Smooth muscle cell (in vitro differentiated cells): ENCODE results near the gene ZHX3. TPM values are rescaled to one million over a fixed set of nuclear protein-coding genes. Genes with fewer than 3 reads are reported as not detected.

Experiments
- DNase-seq: peaks from one replicate; lab custom pipeline; 2025; ENCODE audit not compliant: unreplicated experiment; lab: John Stamatoyannopoulos, UW
- H2AFZ ChIP-seq: fragments of 200-600 bp; sonication (generic); 2 replicates; pipeline ENCODE4 v1.6.0; 2016; ENCODE audit warnings: antibody characterized with exemption, low read depth, mild to moderate bottlenecking
- H3F3A ChIP-seq: fragments of 200-600 bp; sonication (generic); 2 replicates; pipeline ENCODE4 v1.6.0; 2017; ENCODE audit warnings: antibody characterized with exemption, low read depth
- H3K27ac ChIP-seq: fragments of 200-600 bp; sonication (generic); 2 replicates; pipeline ENCODE4 v1.5.1; 2016; ENCODE audit warnings: low read depth, mild to moderate bottlenecking
- H3K27me3 ChIP-seq: fragments of 200-600 bp; sonication (generic); 2 replicates; pipeline ENCODE4 v1.6.1; 2016; ENCODE audit warnings: low read depth, mild to moderate bottlenecking
- H3K36me3 ChIP-seq: fragments of 200-600 bp; sonication (generic); 2 replicates; pipeline ENCODE4 v1.5.1; 2016; ENCODE audit warnings: low read depth
- H3K4me1 ChIP-seq: fragments of 200-600 bp; sonication (generic); 2 replicates; pipeline ENCODE4 v1.5.1; 2016; ENCODE audit warnings: low read depth
- H3K4me2 ChIP-seq: fragments of 200-600 bp; sonication (generic); 2 replicates; pipeline ENCODE4 v1.6.0; 2016; ENCODE audit warnings: mild to moderate bottlenecking
- H3K4me3 ChIP-seq: fragments of 200-600 bp; sonication (generic); 2 replicates; pipeline ENCODE4 v1.5.1; 2016; ENCODE audit warnings: mild to moderate bottlenecking
- H3K79me2 ChIP-seq: fragments of 200-600 bp; sonication (generic); 2 replicates; pipeline ENCODE4 v1.6.0; 2016; ENCODE audit warnings: low read depth, mild to moderate bottlenecking
- H3K9ac ChIP-seq: fragments of 200-600 bp; sonication (generic); 2 replicates; pipeline ENCODE4 v1.6.0; 2016; ENCODE audit warnings: low read depth
- H3K9me3 ChIP-seq: fragments of 200-600 bp; sonication (generic); replicated peaks from 2 replicates; pipeline ENCODE4 v1.5.1; 2016; ENCODE audit warnings: low read depth
- H4K20me1 ChIP-seq: fragments of 200-600 bp; sonication (generic); 2 replicates; pipeline ENCODE4 v1.6.0; 2016; ENCODE audit warnings: low read depth
- CTCF ChIP-seq: fragments of 200-600 bp; sonication (generic); IDR thresholded peaks from 2 replicates; pipeline ENCODE4 v1.5.1; 2017; ENCODE audit warnings: borderline replicate concordance, mild to moderate bottlenecking, antibody characterized with exemption; ENCODE audit not compliant: insufficient read depth, poor library complexity, severe bottlenecking
- WGBS: methylation state at CpG from one replicate; pipeline ENCODE4 v1.1.7; 2016; ENCODE audit warnings: low lambda C conversion rate; 5-methylcytosine and 5-hydroxymethylcytosine counted together
- polyA plus RNA-seq: library from polyadenylated mRNA; unstranded; fragments of >200 nt; fragmentation: Nextera tagmentation; extraction: Ambion mirVana; gene quantifications from 2 replicates; pipeline ENCODE4 v1.2.1, GENCODE V29; 2016
- total RNA-seq: library from RNA; depleted of rRNA; stranded (reverse); fragments of >200 nt; gene quantifications from 2 replicates; pipeline ENCODE4 v1.2.3, GENCODE V29; 2014

ZHX3 gene
- total and polyA plus RNA-seq, 2 experiments from 2014 or later = 10.1 to 17.1 TPM

- H3F3A ChIP-seq = peaks cover 7% of the 10 kb centered on the region
- peaks cover 32% of the 10 kb centered on the region for H4K20me1 ChIP-seq
- TF ChIP-seq CTCF = no peak
- H2AFZ ChIP-seq = no peak overlapping the region
- peak overlapping the region; percentile 91 for H3K4me2 ChIP-seq
- peak overlapping the region; percentile 92 for H3K9ac ChIP-seq
- no peak for DNase-seq
- H3K79me2 ChIP-seq = peaks cover 37% of the 10 kb centered on the region
- no peaks in the 10 kb centered on the region for H3K36me3 ChIP-seq
- 42% methylated on average over 22 of the region's 23 CpGs for WGBS
- H3K4me3 ChIP-seq = peak overlapping the region; percentile 96
- peak overlapping the region; percentile 92 for H3K27ac ChIP-seq
- H3K27me3 ChIP-seq = no peaks in the 10 kb centered on the region
- peaks cover 16% of the 10 kb centered on the region for H3K4me1 ChIP-seq
- no peaks in the 10 kb centered on the region for H3K9me3 ChIP-seq
Measured at GRCh38 chr20:41135888-41136679, 181.4 kb downstream of the ZHX3 start.

- no peaks in the 10 kb centered on the region for H3K27me3 ChIP-seq
- no peak overlapping the region for H3K4me3 ChIP-seq
- no peak overlapping the region for H2AFZ ChIP-seq
- H3F3A ChIP-seq = peaks cover 7% of the 10 kb centered on the region
- TF ChIP-seq CTCF = peak; percentile 61
- no peak overlapping the region for H3K27ac ChIP-seq
- peaks cover 29% of the 10 kb centered on the region for H3K79me2 ChIP-seq
- H4K20me1 ChIP-seq = peaks cover 24% of the 10 kb centered on the region
- H3K36me3 ChIP-seq = no peaks in the 10 kb centered on the region
- no peak overlapping the region for H3K4me2 ChIP-seq
- H3K9ac ChIP-seq = no peak overlapping the region
- H3K9me3 ChIP-seq = no peaks in the 10 kb centered on the region
- WGBS = 40% methylated on average over 13 of the region's 13 CpGs
- H3K4me1 ChIP-seq = peaks cover 11% of the 10 kb centered on the region
- DNase-seq = no peak
Measured at GRCh38 chr20:41135187-41135887, 182.2 kb downstream of the ZHX3 start.

DNA sequence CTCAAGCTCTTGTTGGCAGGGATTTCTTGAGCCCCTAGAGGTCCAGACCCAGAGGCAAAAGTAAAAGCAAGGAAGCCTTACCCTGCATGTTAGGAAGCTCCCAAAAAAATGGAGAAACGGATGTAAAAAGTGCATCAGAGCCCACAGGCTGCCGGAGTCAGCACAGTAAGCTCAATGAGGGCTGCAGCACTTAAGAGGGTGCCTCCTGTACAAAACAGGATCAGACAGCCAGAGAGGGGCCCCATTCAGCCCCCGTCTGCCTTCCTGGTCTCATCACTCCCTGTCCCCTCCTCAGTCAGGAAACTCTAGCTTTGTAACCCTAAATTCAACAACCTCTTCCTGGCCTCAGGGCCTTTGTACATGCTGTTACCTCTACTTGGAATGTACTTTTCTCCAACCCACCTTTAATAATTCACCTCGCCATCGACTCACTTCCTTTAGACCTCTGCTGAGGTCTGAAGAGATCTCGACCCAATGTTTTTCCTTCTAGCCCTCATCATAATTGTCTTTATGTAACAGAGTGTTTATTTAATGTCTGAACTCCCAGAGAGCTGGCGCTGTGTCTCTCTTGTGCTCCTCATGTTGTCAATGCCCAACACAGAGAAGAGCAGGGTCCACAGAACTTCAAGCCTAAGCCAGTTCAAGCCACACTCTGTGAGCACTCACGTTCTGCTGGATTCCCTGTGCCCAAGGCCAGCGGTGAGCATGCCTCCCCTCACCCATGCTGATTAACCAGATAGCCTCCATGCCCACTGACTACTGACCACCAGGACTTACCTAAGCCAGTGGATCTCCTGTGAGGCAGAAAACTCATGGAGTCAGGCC is 183.0 kb downstream of the ZHX3 start:
- Histone ChIP-seq H3K9me3 (no peaks in the 10 kb centered on the region), H3K27ac (no peak overlapping the region)

More for the DNA sequence above, 183.0 kb downstream of the ZHX3 start:
- Histone ChIP-seq H3K36me3 (no peaks in the 10 kb centered on the region), H3K4me2 (no peak overlapping the region), H2AFZ (no peak overlapping the region), H3K4me3 (no peak overlapping the region), H3F3A (peaks cover 7% of the 10 kb centered on the region), H4K20me1 (peaks cover 17% of the 10 kb centered on the region), H3K9ac (no peak overlapping the region), H3K79me2 (peaks cover 22% of the 10 kb centered on the region), H3K27me3 (no peaks in the 10 kb centered on the region), H3K4me1 (peaks cover 10% of the 10 kb centered on the region)
- no peak for TF ChIP-seq CTCF
- no peak for DNase-seq
- 85% methylated on average over 9 of the region's 9 CpGs for WGBS
